Non-pigmented ciliary epithelial cell (primary cell): ENCODE data around the gene HS3ST3A1.
"Not testable (repeated sequence)": the region's sequence is repeated elsewhere in the genome, so short reads cannot be mapped to it uniquely, and the experiment has no call there.

ENCODE experiments used
- DNase-seq: peaks from one replicate; pipeline ENCODE4 v3.0.0-alpha.2; 2010; ENCODE audit warnings: low read depth

The HS3ST3A1 gene

GRCh38 chr17:13575922-13576419, 25.8 kb downstream of the HS3ST3A1 start:
- no peak for DNase-seq

- DNase-seq: no peak
Measured at GRCh38 chr17:13575466-13575865, 26.3 kb downstream of the HS3ST3A1 start.

- no peak for DNase-seq
Measured at GRCh38 chr17:13572581-13572980, 29.1 kb downstream of the HS3ST3A1 start.

DNA sequence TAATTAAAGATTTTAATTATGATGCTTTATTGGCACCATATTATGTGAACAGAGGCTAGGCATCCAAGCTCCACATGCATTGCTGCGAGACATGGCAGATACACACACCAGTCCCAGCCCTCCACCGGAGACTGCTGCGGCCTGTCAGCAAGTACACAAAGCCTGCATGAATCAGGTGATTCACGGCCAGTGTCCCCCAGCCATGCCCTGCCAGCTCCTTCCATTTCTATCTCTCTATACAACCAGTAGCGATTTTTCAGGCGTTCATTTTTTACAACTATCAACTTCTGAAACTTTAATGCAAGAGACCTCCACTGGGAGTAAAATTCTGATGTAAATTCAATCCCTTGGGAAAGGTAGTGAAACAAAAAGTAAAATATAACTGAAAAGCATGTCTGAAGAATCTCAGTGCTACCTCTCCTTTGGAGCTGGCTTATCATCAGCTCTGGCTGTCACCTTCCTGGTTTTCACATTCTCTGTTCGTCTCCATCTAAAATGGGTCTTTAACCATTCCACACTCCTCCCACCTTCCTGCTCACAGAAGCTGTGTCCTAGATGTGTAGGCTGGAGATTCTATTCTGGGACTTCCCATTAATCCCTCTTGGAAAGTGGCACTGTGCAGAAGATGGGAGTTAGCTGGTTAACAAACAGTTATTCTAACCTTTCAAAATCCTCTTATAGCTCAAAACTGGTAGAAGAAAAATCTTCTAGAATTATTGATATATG, 32.2 kb downstream of the HS3ST3A1 start:
- no peak for DNase-seq

DNA sequence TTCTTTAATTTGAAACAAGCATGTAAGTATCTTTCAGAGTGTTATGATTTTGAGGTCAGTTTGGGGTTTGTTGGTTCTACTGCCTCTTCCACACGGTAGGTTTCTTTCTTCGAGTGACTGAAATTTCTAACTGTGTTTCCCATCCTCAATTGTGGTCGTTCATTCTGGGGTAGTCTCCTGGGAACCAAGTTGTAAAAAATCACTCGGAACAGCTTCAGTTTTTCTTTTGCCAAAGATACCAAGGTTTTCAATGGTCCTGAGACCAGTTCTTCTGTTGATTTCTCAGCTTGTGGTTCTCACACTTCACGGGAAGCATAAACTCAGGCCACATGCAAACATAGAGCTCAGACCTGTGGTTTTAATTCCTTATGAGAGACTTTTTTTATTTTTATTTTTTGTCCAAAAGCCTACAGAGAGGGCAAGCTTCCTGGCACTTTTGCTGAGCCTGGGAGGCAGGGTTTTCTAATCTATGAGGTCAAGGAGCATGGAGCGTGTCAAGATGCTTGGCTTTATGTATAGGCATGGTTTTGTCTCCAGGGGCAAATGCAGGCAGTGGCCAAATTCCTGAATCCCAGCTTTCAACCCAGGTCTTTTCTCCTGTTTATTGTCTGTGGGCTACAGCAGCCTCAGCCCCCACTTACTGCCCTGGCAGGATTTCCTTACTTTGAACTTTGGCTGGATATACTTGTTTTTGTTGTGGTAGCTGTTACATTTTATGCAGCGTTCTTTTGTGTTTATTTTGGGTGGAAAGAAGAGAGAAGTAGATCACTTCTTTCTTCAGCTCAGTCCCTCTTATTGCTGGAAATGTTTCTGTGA, 32.9 kb downstream of the HS3ST3A1 start:
- DNase-seq: no peak

DNA sequence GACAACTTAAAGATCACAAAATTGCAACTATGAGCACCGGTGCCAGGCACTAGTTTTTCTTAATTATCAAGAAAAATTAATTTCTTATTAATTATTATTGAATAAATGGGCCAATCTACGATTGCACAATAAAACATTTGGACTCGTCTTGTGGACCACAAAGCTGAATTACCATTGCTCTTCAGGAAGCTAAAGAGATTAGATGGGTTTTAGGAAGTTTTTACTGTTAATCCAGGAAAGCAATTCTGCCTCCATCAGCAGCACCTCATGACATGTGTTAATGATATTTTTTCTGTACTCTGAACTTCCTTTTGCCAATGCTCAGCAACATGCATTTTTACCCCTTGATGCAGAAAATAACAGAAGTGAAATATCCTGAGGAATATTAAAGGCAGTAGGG, 37.9 kb downstream of the HS3ST3A1 start:
- DNase-seq: no peak

DNA sequence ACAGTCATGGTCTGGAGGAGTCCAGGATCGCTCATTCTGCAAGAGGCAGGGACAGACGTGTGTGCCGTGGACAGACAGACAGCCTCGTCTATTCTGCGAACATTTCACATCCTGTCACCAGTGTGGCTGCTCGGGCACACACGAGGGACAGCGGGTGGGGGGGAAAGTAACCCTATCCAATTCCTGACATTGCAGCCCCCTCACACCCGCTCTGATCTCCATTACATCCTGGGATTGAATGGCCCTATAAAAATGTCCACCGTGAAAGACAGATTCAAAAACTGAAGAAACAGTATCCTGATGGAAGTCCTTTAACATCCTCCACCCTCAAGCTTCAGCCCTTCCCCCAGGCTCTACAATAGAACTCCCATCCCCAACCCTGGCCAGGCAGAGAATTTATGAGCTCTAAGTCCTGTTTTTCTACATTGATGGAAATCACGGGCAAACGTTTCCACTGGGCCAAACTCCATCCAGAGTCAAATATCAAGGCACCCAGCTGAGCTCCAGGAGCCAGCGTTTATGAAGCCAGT, 39.4 kb downstream of the HS3ST3A1 start:
- peak; percentile 90 for DNase-seq

DNA sequence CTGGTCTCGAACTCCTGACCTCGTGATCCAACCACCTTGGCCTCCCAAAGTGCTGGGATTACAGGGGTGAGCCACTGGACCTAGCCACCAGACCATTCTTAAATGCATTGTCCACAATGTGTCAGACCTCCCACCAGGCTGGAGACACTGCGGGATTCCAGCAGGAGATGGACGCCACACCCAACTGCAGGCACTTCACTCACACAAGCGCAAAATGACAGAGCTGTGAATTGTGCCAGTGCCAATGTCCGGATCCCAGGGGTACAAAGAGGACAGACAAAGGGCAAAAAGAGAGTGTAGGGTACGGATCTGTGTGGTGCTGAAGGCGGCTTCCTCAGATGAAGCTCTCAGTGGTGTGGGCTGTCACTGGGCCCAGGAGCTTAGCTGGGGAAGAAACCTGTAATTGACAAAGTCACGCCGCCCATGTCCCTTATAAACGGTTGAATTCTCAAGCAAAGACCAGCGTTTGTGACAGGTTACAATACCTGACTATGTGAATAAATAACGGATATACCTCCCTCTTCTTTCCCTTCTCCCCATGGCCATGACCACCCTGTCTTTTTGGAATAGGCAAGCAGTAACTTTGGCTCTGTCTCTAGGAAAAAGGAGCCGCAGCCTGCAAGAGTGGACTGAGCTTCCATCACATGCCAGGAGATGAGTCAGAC, 40.0 kb downstream of the HS3ST3A1 start:
- no peak for DNase-seq

GRCh38 chr17:13560935-13561334, 40.8 kb downstream of the HS3ST3A1 start:
- no peak for DNase-seq

GRCh38 chr17:13558588-13558987, 43.1 kb downstream of the HS3ST3A1 start:
- no peak for DNase-seq

- no peak for DNase-seq
Measured at GRCh38 chr17:13557077-13557476, 44.7 kb downstream of the HS3ST3A1 start.

DNA sequence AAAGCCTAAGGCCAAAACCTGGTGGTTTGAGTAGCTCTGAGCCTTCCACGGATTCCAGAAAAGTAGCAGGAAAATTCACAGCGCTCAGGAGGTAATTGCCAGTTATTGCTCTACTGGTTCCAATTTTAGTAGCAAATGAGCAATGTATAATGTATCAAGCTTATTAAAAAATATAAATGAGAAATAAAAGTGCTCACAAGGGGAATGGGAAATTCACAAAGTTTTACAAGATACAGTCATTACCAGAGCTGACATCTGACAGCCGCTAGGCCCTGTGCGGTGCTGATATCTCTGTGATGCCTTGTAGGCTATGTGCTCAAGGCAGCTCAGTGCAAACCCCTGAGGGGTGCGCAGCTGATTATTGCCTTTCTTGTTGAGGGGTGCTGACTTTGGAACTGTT, 47.5 kb downstream of the HS3ST3A1 start:
- DNase-seq: no peak

GRCh38 chr17:13550291-13550690, 51.4 kb downstream of the HS3ST3A1 start:
- no peak for DNase-seq

- not testable (repeated sequence) for DNase-seq
Measured at GRCh38 chr17:13548576-13548975, 53.2 kb downstream of the HS3ST3A1 start.

DNA sequence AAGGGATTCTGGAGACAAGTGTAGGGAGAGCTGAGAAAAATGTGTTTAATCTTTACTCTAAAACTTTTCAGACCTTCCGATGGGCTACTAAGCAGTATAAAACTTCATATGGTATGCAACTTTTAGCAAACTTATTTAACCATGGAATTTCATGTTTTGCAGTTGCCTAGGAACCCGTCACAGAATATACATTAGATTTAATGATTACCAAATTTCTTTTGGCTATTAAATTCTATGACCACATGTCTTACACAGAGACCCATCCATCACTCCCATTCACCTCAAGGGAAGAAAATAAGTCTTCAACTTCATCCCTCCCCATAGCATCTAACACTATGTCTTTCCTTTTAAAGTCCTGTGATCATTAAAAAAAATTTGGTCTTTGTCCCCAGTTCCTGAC, 54.9 kb downstream of the HS3ST3A1 start:
- DNase-seq: no peak

- DNase-seq: no peak
Measured at GRCh38 chr17:13545941-13546340, 55.8 kb downstream of the HS3ST3A1 start.

DNA sequence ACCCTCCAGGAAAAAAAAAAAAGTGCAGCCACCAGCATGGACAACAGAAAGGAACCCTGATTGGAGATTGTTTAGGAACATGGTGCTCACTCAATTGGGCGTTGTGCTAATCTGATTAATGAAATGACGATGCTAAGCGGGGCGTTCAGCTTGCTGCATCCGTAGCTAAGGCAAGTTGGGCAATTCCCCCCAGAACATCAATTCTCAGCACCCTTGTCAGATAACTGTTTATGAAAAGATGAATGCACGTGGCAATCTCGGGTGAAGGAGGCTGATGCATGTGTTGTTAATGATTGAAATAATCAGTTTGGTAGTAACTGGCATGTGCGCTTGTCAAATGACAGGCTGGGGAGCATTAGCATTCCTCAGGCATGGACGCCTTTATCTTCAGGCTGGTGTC, 57.0 kb downstream of the HS3ST3A1 start:
- DNase-seq: no peak

- peak; percentile 91 for DNase-seq
Measured at GRCh38 chr17:13544292-13544691, 57.4 kb downstream of the HS3ST3A1 start.

- no peak for DNase-seq
Measured at GRCh38 chr17:13542636-13543035, 59.1 kb downstream of the HS3ST3A1 start.

DNA sequence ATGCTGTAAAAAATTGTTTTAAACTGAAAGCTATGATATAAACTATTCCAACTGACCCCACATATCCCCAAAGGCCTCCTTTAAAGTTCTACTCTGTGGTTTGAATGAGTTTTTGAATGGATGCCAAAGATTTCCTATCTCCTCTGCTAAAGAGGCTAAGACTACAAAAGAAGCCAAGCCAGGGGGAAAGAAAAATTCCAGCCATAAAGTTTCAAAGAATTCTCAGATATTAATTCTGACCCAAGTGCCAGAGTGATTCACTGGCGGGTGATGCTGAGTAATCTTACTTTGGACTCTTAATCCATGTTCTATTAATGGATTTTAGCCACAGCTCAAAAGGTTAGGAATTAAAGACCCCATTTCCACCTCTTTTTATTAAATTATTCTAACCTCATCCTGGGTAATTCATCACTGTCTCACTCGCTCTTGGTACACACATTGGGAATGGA, 60.7 kb downstream of the HS3ST3A1 start:
- DNase-seq: peak; percentile 93

- no peak for DNase-seq
Measured at GRCh38 chr17:13540546-13540945, 61.2 kb downstream of the HS3ST3A1 start.

- no peak for DNase-seq
Measured at GRCh38 chr17:13539421-13539820, 62.3 kb downstream of the HS3ST3A1 start.
